ENCODE results near the gene SLFN13.

GRCh38 chr17:35467824-35468223, 19.3 kb upstream of the SLFN13 start:
- TF ChIP-seq CTCF (IDR thresholded peaks at IDR 0.05; ENCODE audit: insufficient read depth, low read depth, low read length) (no peak), EZH2 (IDR thresholded peaks at IDR 0.05; ENCODE audit: insufficient read depth, low read length) (no peak)
